Stimulated activated naive CD8-positive, alpha-beta T cell treated with anti-CD3 and anti-CD28 coated beads, Interleukin-15, Interleukin-2, amounts not matched to agents 100 U/mL and 50 U/mL, for 24 hours (primary cell): Measurements from ENCODE around the gene TSC22D3.
A peak's percentile ranks its signal among the peaks of the same experiment; 100 is the strongest.
"Not testable (repeated sequence)": the region's sequence is repeated elsewhere in the genome, so short reads cannot be mapped to it uniquely, and the experiment has no call there.

Experiments
- ATAC-seq: fragments of 150-1000 bp; cut with Tn5 transposase; one replicate; pipeline ENCODE4 v1.10.0; 2021
- DNase-seq: peaks from one replicate; pipeline ENCODE4 v3.0.0; 2021

Gene TSC22D3

DNA sequence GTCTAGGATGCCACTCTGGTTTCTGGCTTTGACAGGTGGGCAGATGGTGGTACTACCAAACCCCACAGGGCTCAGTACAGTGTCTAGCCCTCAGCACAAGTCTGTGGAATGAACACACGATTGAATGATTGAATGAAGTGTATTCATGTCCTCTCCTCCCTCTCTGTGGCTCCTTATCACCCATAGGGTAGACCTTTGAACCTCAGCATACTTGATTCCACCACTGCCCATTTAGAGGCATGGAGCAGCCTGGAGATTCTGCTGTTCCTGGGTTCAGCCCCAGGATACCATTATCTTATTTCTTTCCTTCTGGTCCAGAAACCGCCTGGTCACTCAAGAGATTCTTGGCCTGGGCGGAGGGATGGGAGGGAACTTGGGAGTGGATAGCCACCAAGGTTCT lies 93.3 kb downstream of the TSC22D3 start:
- no peak for ATAC-seq

DNA sequence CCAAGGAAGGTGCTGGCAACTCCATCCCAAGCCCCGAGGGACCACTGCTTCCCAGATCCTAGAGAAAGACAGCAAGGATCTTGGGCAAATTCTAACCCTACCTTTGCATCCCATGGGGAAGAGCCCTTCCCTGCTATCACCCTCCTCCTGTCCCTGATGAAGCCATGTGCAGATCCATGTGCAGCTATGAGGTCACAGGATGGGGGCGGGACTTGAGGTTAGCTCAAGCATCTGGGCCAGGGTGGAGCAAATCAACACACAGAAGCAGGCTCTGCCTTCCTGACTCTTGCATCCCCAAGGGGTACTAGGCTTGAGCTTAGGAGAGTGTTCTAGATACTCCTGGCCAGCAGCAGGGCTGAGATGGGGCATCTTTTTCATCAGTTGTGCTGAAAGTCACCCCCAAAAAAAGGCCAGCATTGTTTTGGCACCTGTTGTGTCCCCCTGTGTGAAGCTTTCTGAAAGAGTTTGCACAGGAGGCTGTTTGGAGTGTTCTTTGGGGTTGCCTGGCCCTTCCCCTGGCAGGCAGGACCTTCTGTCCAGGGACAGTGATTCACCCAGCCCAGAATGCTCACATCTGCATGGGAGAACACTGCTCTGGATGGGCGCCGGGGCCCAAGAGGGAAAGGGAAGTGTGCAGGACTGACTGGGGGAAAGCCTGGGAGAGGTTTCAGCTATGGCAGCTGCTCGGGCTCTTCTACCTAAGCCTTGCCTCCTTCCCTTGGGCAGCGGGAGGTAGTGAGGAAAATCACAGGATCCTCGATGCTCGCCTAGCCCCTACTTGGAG lies 96.4 kb downstream of the TSC22D3 start:
- DNase-seq = peak; percentile 67
- no peak for ATAC-seq

More for the DNA sequence above, 93.3 kb downstream of the TSC22D3 start:
- no peak for DNase-seq

- ATAC-seq = no peak
- no peak for DNase-seq
These were observed 97.7 kb downstream of the TSC22D3 start for GRCh38 chrX:107677909-107678308.

DNA sequence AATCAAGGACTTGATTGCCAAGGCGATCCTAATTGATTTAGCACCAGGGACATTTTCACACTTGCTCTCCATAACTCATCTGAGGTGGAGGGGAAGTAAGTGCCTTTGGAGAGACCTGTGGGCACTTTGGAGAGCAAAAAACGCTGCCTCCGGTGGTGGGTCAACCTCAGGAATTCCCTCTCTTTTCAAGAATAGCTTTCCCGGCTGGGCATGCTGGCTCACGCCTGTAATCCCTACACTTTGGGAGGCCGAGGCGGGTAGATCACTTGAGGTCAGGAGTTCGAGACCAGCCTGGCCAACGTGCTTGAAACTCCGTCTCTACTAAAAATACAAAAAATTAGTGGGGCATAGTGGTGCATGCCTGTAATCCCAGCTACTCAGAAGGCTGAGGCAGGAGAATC lies 98.1 kb downstream of the TSC22D3 start:
- no peak for ATAC-seq
- DNase-seq = no peak

- DNase-seq (peak; percentile 65), ATAC-seq (peak; percentile 20)
These were observed 98.8 kb downstream of the TSC22D3 start for GRCh38 chrX:107676559-107677378.

GRCh38 chrX:107675823-107676555 lies 99.6 kb downstream of the TSC22D3 start:
- peak; percentile 9 for DNase-seq

GRCh38 chrX:107675365-107675654 lies 100.3 kb downstream of the TSC22D3 start:
- no peak for DNase-seq
- ATAC-seq = no peak

More at GRCh38 chrX:107675823-107676555, 99.6 kb downstream of the TSC22D3 start:
- no peak for ATAC-seq

GRCh38 chrX:107674480-107675364 lies 100.9 kb downstream of the TSC22D3 start:
- peak; percentile 35 for DNase-seq
- peak; percentile 25 for ATAC-seq

- DNase-seq (peak; percentile 88), ATAC-seq (peak; percentile 87)
These were observed 101.6 kb downstream of the TSC22D3 start for GRCh38 chrX:107673933-107674479.

GRCh38 chrX:107673431-107673830 lies 102.2 kb downstream of the TSC22D3 start:
- ATAC-seq (no peak), DNase-seq (no peak)

GRCh38 chrX:107672955-107673378 lies 102.6 kb downstream of the TSC22D3 start:
- ATAC-seq = peak; percentile 50
- peak; percentile 75 for DNase-seq

DNA sequence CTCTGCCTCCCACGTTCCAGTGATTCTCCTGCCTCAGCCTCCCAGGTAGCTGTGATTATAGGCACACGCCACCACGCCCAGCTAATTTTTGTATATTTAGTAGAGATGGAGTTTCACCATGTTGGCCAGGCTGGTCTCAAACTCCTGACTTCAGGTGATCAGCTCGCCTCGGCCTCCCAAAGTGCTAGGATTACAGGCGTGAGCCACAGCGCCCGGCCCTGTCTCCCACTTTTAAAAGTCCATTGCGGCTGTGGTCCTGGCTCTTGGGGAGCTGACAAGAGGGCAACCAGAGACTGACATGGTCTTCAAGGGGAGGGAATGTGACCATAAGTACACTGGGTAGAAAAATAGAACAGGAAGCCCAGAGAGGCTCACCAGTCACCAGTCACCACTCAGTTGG lies 104.3 kb downstream of the TSC22D3 start:
- not testable (repeated sequence) for ATAC-seq, DNase-seq

DNA sequence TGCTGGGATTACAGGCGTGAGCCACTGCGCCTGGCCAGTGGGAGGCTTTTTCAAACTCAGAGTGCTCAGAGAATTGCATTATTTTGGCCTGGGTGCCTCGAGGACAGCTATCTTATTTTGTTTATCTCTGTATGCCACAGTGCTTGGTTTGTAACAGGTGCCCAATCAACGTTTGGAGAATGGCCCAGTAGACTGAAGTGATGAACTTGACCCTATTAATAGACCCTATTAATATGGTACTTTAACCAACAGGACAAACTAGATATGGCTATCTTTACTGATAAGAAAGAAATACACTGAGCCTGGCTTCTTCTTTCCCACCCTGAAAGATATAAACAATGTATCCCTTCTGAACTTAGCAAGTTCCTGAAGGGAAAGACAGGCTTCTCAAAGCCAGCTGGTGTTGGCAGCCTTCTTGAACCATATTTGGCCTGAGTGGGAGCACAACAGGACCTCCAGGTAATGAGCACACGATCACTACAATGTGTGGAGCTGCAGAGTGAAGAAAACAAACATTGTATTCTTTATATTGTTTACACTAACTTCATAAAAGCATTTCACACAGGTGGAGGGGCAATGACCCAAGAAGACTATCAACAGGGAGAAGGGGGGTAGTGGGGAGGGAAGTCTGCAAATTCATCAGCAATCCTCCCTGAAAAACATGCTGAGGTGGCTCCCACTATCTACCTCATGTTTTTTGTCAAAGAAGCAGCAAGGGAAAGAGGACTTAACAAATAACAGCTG lies 105.5 kb downstream of the TSC22D3 start:
- DNase-seq = no peak
- no peak for ATAC-seq

- ATAC-seq (no peak), DNase-seq (no peak)
These were observed 106.3 kb downstream of the TSC22D3 start for GRCh38 chrX:107669261-107669660.

- ATAC-seq, DNase-seq: not testable (repeated sequence)
These were observed 106.9 kb downstream of the TSC22D3 start for GRCh38 chrX:107668710-107669109.

GRCh38 chrX:107667426-107667825 lies 108.2 kb downstream of the TSC22D3 start:
- no peak for DNase-seq
- ATAC-seq = no peak

GRCh38 chrX:107666931-107667330 lies 108.7 kb downstream of the TSC22D3 start:
- ATAC-seq (no peak), DNase-seq (no peak)
